Prostate gland (tissue), 2 donors: ENCODE data around the gene NDUFS1. TPM values are rescaled to one million over a fixed set of nuclear protein-coding genes. Genes with fewer than 3 reads are reported as not detected.
"Not testable (repeated sequence)": the region's sequence is repeated elsewhere in the genome, so short reads cannot be mapped to it uniquely, and the experiment has no call there.

Experiments
- DNase-seq: peaks from one replicate; pipeline ENCODE4 v3.0.0-alpha.2; 2019; ENCODE audit warnings: low spot score
- H3K27ac ChIP-seq, 2 donors: fragments of 200-600 bp; sonication (generic); 2 replicates each; pipeline ENCODE4 v1.5.1; 2017 to 2019
- H3K27me3 ChIP-seq: fragments of 200-600 bp; sonication (generic); replicated peaks from 2 replicates; pipeline ENCODE4 v1.5.1; 2019; ENCODE audit not compliant: insufficient read depth
- H3K36me3 ChIP-seq, 2 donors: fragments of 200-600 bp; sonication (generic); 1 replicate in 1 of 2; 2 replicates in 1 of 2; pipeline versions ENCODE4 v1.5.1 to v1.8.1; 2017 to 2019
- H3K4me1 ChIP-seq: fragments of 200-600 bp; sonication (generic); replicated peaks from 2 replicates; pipeline ENCODE4 v1.5.1; 2019
- H3K4me3 ChIP-seq, 2 donors: fragments of 200-600 bp; sonication (generic); 2 replicates each; pipeline ENCODE4 v1.5.1; 2017 to 2019
- H3K9me3 ChIP-seq: fragments of 200-600 bp; sonication (generic); 2 replicates; pipeline ENCODE4 v1.5.1; 2017
- POLR2A ChIP-seq: fragments of 450-650 bp; IDR thresholded peaks from one replicate; pipeline ENCODE4 v1.6.1; 2016; ENCODE audit warnings: antibody characterized with exemption, mild to moderate bottlenecking
- POLR2AphosphoS5 ChIP-seq: sonication (generic); formaldehyde crosslinking; IDR thresholded peaks from one replicate; pipeline ENCODE4 v1.6.1; 2017; ENCODE audit warnings: antibody characterized with exemption
- WGBS: methylation state at CpG from one replicate; pipeline ENCODE4 v1.1.5; 2018; 5-methylcytosine and 5-hydroxymethylcytosine counted together
- intact Hi-C: fragments of 100-400 bp; cut with DNase I; formaldehyde crosslinking; loops from one replicate; pipeline ENCODE4 v1.14.2; 2022
- total RNA-seq, 2 donors: library from RNA; depleted of rRNA; stranded (reverse); fragments of >200 nt; gene quantifications; one replicate each; pipeline ENCODE4 v1.1.0, GENCODE V29; 2016
- TF ChIP-seq, protein P1 (sequence below), 4 experiments: fragments of 200-600 bp in 2 of 4; fragments of 450-650 bp in 2 of 4; sonication (generic) in 2 of 4; IDR thresholded peaks; 1 replicate in 3 of 4; 2 replicates in 1 of 4; pipeline ENCODE4 v1.5.1; 2016 to 2019; ENCODE audit warnings: antibody characterized with exemption in 4 of 4, mild to moderate bottlenecking in 2 of 4, moderate library complexity in 2 of 4

NDUFS1 gene
- total RNA-seq, 2 donors from 2014 or later = 74.1 to 80.1 TPM

DNA sequence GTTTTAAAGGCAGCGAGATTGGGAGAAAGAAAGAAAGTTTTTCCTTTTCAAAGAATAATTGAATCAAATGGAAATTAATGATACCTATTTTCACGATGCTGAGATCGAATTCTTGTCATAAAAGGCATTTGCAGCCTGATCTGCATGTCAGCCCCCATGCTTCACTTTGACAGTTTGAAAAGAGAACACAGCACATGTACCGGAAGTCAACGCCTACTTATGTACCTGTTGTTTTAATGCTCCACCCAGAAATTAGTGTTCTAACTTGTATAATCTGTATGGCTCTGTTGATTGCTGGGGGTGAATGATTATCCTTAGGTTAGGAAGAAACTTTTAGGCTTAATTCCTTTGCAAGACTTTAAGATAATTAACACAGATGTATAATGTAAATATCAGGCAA, 31.4 kb upstream of the NDUFS1 start:
- no peak overlapping the region for H3K27ac ChIP-seq
- TF ChIP-seq POLR2AphosphoS5 (no peak), POLR2A (no peak)
- TF ChIP-seq, protein P1, sequence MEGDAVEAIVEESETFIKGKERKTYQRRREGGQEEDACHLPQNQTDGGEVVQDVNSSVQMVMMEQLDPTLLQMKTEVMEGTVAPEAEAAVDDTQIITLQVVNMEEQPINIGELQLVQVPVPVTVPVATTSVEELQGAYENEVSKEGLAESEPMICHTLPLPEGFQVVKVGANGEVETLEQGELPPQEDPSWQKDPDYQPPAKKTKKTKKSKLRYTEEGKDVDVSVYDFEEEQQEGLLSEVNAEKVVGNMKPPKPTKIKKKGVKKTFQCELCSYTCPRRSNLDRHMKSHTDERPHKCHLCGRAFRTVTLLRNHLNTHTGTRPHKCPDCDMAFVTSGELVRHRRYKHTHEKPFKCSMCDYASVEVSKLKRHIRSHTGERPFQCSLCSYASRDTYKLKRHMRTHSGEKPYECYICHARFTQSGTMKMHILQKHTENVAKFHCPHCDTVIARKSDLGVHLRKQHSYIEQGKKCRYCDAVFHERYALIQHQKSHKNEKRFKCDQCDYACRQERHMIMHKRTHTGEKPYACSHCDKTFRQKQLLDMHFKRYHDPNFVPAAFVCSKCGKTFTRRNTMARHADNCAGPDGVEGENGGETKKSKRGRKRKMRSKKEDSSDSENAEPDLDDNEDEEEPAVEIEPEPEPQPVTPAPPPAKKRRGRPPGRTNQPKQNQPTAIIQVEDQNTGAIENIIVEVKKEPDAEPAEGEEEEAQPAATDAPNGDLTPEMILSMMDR (IDR thresholded peaks at IDR 0.05) = no peak
- no peak for DNase-seq
- H3K36me3 ChIP-seq = no peaks in the 10 kb centered on the region
- H3K27me3 ChIP-seq = no peaks in the 10 kb centered on the region
- intact Hi-C loops = no loop called here
- H3K4me1 ChIP-seq = no peaks in the 10 kb centered on the region
- H3K4me3 ChIP-seq = no peak overlapping the region
- no peaks in the 10 kb centered on the region for H3K9me3 ChIP-seq
- WGBS = 80% methylated on average over 5 of the region's 5 CpGs

DNA sequence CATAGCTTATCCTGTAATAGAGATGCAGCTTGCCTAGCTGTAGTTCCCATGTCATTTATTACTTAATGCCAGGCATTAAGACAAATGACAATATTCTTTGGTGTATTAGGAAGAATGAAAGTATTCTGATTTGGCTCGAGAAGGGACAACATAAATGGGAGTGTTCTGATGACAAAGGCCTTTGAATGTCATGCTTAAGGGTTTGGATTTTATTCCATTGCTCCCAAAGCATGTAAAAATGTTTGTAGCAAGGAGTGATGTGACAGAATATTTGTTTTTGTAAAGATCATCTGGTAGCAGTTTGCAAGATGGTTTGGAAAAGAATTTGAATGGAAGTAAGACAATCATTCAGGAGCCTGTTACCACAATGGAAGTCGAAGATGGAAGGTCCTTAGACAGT, 30.9 kb upstream of the NDUFS1 start:
- DNase-seq = no peak
- H3K27ac ChIP-seq = no peak overlapping the region
- H3K9me3 ChIP-seq = no peaks in the 10 kb centered on the region
- intact Hi-C loops = no loop called here
- no peaks in the 10 kb centered on the region for H3K36me3 ChIP-seq
- H3K27me3 ChIP-seq = no peaks in the 10 kb centered on the region
- no peaks in the 10 kb centered on the region for H3K4me1 ChIP-seq
- WGBS = 81% methylated on average over 2 of the region's 2 CpGs
- TF ChIP-seq POLR2AphosphoS5 (no peak), POLR2A (no peak)
- TF ChIP-seq, protein P1 (IDR thresholded peaks at IDR 0.05) = no peak
- H3K4me3 ChIP-seq = no peak overlapping the region

DNA sequence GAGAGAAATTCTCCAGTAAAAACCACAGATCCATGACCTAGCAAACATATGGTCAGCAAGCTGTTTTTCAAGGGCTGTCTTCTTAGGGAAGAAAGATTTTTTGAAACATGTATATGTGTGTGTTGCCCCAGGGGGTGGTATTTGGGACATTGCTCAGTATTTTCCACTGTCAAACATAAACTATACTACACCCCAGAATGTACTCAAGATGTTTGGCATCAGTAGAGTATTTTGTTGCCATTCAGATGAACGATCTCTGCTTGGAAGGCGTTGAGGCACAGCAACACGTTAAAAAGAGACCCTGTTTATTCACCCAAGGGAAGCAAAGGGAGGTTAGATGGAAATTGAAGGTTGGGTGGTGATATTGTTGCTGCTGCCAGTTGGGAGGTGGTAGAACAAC, 30.4 kb upstream of the NDUFS1 start:
- Histone ChIP-seq H3K27me3 (no peaks in the 10 kb centered on the region), H3K27ac (no peak overlapping the region), H3K9me3 (no peaks in the 10 kb centered on the region), H3K4me1 (no peaks in the 10 kb centered on the region), H3K4me3 (no peak overlapping the region), H3K36me3 (no peaks in the 10 kb centered on the region)
- 66% methylated on average over 3 of the region's 3 CpGs for WGBS
- intact Hi-C loops = no loop called here
- TF ChIP-seq, protein P1 (IDR thresholded peaks at IDR 0.05) = no peak
- no peak for TF ChIP-seq POLR2AphosphoS5
- TF ChIP-seq POLR2A = no peak
- no peak for DNase-seq

DNA sequence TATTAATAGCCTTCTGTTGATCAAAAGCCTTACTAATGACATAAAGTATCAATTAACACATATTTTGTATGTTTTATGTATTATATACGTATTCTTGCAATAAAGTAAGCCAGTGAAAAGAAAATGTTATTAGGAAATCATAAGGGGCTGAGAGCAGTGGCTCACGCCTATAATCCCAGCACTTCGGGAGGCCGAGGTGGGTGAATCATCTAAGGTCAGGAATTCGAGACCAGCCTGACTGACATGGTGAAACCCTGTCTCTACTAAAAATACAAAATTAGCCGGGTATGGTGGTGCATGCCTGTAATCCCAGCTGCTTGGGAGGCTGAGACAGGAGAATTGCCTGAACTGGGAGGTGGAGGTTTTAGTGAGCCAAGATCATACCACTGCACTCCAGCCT, 22.3 kb upstream of the NDUFS1 start:
- H3K27ac ChIP-seq, DNase-seq, H3K27me3 ChIP-seq, intact Hi-C loops, H3K4me1 ChIP-seq, H3K4me3 ChIP-seq, H3K36me3 ChIP-seq, H3K9me3 ChIP-seq: not testable (repeated sequence)
- 91% methylated on average over 6 of the region's 6 CpGs for WGBS

DNA sequence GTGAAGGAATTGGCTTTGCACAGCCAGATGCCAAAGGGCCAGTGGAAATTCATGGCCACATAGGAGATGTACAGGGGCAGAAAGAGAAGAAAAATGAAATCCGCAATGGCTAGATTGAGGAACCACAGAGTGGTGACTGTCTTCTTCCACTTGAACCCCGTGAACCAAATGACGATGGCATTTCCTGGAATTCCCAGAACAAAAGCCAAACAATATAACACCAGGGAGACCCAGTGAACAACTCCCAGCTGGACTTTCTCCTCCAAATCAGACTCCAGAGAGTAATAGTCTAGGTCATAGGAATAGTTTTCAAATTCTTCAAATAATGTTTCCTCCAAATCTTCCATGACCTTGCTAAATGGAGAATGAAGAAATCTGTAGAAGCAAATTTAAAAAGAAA, 17.7 kb upstream of the NDUFS1 start:
- TF ChIP-seq, protein P1 (IDR thresholded peaks at IDR 0.05) = no peak
- TF ChIP-seq POLR2AphosphoS5 (no peak), POLR2A (no peak)
- no peaks in the 10 kb centered on the region for H3K36me3 ChIP-seq
- H3K4me3 ChIP-seq = no peak overlapping the region
- no peak overlapping the region for H3K27ac ChIP-seq
- DNase-seq = no peak
- H3K27me3 ChIP-seq = no peaks in the 10 kb centered on the region
- no peaks in the 10 kb centered on the region for H3K9me3 ChIP-seq
- intact Hi-C loops = no loop called here
- H3K4me1 ChIP-seq = no peaks in the 10 kb centered on the region
- 81% methylated on average over 3 of the region's 3 CpGs for WGBS
